Loucy (cell line): ENCODE results near the gene CHST14.

Experiments
- EZH2phosphoT487 ChIP-seq: fragments of 200-600 bp; IDR thresholded peaks from 2 replicates; pipeline ENCODE4 v1.6.1; 2018; ENCODE audit warnings: antibody characterized with exemption, mild to moderate bottlenecking, moderate library complexity, borderline replicate concordance
- TF ChIP-seq, protein P1 (sequence below): fragments of 200-600 bp; sonication (generic); conservative IDR thresholded peaks from 2 replicates; pipeline ENCODE4 v1.5.1; 2014; ENCODE audit warnings: mild to moderate bottlenecking, antibody characterized with exemption, low read length

GRCh38 chr15:40511472-40512133 is 40.8 kb downstream of the CHST14 start:
- no peak for TF ChIP-seq EZH2phosphoT487
- TF ChIP-seq, protein P1, sequence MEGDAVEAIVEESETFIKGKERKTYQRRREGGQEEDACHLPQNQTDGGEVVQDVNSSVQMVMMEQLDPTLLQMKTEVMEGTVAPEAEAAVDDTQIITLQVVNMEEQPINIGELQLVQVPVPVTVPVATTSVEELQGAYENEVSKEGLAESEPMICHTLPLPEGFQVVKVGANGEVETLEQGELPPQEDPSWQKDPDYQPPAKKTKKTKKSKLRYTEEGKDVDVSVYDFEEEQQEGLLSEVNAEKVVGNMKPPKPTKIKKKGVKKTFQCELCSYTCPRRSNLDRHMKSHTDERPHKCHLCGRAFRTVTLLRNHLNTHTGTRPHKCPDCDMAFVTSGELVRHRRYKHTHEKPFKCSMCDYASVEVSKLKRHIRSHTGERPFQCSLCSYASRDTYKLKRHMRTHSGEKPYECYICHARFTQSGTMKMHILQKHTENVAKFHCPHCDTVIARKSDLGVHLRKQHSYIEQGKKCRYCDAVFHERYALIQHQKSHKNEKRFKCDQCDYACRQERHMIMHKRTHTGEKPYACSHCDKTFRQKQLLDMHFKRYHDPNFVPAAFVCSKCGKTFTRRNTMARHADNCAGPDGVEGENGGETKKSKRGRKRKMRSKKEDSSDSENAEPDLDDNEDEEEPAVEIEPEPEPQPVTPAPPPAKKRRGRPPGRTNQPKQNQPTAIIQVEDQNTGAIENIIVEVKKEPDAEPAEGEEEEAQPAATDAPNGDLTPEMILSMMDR = no peak
